ENCODE data around the gene LAMP1.
"Not testable (repeated sequence)": the region's sequence is repeated elsewhere in the genome, so short reads cannot be mapped to it uniquely, and the experiment has no call there.

Gene LAMP1

DNA sequence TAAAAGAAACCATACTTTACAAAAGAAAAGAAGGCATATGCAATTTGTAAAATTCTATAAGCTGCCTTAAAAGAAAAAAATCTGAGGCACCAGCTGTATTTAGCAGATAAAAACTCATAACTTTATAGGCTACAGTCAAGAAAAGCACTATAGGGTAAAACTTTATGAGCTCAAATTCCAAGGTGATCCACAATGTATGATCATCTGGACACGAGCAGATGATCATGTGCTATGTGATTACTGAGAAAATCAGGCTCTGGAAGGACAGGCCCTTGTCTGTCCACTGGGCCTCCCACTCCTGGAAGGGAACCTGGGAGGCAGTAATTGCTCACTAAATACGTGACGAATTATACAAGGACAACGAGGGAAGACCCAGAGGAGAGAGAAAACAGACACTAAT, 59.6 kb downstream of the LAMP1 start:
- no peak for DNase-seq (ENCODE audit: low read depth)

- no peak for DNase-seq (ENCODE audit: low read depth)
These were observed 60.5 kb downstream of the LAMP1 start for GRCh38 chr13:113357529-113357928.

DNA sequence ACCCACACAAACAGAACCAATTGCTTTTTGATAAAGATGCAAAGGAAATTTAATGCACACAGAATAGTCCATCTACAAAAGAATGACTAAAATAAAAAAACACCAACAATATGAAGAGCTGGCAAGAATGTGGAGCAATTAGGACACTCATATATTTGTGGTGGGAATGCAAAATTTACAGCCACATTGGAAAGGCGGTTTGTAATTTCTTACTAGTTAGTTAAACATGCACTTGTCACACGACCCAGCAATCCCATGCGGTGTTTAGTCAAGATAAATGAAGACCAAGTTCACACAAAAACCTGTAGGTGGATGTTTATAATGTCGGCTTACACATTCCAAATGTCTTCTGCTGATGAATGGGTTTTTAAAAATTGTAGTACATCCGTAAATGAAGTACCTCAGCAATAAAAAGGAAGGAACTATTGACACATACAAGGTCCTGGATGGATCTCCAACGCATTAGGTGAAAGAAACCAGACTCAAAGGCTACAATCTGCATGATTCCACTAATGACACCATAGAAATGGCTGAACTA, 61.7 kb downstream of the LAMP1 start:
- DNase-seq (ENCODE audit: low read depth) = no peak

DNA sequence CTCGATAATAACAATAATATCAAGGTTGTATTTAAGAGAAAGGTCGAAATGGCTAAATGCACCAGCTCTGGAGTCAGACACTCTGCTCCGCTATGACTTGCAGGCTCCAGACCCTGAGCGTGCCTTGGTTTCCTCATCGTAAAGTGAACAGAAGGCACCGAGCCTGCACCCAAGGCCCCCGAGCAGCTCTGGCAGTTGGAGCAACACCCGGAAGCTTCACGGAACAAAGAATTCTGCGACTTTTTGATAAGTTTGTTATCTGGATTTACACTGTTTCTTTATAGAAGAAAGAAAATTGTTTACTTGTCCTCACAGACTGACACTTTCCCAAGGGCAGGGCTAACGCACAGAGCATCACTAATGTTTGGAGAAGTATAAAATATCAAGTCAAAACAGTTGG, 62.5 kb downstream of the LAMP1 start:
- no peak for DNase-seq (ENCODE audit: low read depth)

DNA sequence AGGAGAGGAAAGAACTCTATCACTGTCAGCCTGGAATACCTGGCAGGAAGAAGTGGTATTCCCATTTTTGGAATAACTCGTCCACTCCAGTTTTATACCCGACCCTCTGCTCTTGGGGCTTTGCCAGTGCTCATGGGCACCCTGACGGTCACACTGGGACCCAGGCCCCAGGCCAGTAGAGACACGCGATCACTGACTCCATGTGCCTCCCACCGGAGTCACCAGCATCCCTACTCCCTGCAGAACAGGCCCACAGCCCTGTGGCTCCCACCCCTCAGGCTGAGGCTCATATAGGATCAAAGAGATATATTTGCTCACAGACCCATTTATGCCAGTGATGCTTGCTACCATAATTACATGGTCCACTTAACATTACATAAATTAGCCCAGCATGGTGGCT, 63.4 kb downstream of the LAMP1 start:
- no peak for DNase-seq (ENCODE audit: low read depth)

DNA sequence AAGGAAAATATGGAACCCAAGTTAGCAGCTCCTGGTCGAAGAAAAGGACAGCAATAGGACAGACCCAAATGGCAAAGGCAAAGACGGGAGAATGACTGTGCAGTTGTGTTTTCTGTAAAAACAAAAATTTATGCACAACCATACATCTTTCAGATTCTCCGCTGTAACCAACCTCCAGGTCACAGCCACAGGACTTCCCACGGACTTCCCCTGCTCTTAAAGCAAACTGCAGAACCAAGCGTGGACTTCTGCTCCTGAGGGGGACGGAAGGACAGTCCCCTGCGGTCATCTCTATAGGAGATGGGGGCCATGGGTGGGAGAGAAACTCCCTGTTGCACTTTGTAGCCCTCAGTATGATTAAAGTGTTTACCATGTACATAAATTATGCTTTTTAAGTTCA, 64.4 kb downstream of the LAMP1 start:
- DNase-seq (ENCODE audit: low read depth) = no peak

DNA sequence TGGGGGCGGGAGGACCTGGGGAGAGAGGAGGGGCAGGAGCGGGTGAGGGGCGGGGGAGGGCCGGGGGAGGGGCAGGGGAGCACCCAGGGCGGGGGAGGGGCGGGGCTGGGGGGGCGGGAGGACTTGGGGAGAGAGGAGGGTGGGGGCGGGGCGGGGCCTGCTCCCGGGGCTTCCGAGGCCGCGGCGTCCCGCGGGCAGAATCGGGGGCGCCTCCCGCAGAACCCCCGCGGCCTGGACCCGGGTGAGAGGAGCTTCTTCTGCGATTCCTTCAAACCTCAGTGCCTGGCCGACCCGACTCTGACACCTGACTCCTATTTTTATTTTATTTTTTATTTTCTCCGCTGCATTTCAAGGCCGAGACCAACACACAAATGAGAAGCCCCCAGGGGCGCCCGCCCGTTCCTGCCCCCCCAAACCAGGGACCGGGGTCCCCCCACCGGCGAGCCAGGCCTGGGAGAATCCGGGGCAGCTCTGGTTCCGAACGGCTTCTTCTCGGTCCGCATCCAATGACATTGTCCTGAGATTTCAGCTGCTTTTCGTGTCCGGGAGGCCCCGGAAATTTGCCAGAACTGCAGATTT, 67.4 kb downstream of the LAMP1 start:
- no peak for DNase-seq (ENCODE audit: low read depth)

DNA sequence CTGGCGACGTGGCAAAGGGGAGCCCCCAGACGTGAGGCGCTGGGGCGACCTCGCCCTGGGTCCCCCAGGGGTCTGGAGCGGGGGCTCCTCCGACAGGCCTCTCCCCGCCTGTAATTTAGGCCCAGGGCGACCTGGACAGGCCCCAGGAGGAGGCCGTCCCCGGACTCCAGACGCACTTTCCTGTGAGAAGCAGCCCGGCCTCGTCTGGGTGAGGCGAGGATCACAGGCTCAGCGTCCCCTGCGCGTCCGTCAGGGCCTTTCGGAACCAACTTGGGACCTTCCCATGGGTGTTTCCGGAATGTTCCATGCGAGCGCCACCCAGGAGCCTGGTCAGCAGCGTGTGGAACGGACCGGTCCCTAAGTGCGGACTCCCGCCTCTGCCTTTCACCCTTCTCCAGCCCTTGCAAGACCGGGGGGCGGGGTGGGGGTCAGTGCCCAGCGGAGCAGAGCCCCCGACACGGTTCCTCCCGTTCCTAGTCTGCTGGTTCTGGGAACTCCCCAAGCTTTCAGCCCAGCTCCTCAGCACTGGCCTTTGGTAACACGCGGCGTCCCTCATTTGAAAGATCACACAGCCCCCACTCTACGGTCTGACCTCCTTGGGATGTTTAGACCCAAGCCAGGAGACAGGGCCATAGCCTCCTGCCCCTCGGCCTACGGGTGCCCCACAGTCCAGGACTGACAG, 68.0 kb downstream of the LAMP1 start:
- no peak for DNase-seq (ENCODE audit: low read depth)

DNA sequence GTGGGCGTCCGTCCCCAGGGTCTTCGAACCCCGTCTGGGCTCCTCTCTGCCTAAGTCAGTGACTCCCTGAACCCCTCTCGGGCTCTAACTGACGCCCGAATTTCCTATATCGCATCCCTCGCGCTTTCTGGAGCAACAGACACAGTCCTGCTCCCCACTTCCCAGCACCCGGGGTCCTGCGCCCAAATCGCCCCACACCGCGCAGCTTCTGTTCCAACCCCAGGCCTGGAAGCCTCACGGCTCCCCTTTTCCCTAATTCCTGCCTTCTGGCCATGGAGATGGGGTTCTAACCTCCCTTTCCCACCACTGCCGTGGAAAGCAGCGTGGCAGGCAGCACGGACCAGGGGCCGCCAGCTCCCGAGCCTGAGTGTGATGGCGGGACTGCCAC, 68.5 kb downstream of the LAMP1 start:
- no peak for DNase-seq (ENCODE audit: low read depth)

DNA sequence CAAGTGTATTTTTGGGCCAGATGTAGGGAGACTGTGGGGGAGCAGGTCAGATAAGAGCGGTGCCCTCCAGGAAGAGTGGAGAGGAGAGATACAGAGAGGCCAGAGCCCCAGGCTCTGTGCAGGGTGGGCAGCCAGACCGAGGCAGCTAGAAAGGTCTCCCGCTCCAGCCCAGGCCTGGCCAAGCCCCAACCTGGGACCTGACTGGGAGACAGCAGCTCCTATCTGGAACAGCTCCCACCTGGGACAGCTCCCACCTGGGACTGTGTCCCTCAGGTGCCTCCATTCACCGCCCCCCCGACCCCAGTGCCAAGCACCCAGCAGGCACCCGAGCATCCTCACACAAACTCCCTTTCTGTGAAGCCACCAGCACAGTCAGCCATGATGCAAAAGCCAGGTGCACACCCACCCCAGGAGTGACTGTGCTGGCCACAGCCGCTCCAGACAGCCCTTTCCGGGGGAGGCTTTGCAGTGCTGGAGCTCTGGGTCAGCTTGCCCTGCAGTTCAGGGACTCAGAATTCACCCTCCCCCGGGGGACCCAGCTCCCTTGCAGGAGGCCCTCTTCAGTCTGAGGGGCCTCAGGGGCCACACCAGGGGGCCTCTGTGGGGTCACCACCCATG, 69.0 kb downstream of the LAMP1 start:
- no peak for DNase-seq (ENCODE audit: low read depth)

GRCh38 chr13:113367020-113367560, 70.1 kb downstream of the LAMP1 start:
- no peak for DNase-seq (ENCODE audit: low read depth)

GRCh38 chr13:113367771-113368170, 70.7 kb downstream of the LAMP1 start:
- DNase-seq (ENCODE audit: low read depth) = no peak

DNA sequence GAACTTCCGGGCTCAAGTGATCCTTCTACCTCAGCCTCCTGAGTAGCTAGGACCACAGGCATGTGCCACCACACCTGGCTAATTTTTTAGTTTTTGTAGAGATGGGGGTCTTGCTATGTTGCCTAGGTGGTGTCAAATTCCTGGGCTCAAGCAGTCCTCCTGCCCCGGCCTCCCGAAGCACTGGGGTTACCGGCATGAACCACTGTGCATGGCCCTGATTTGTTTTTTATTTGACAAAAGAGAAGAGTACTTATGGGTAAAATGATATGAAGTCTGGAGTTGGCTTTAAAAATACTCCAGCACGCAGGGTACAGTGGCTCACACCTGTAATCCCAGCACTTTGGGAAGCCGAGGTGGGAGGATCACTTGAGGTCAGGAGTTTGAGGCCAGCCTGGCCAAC, 71.3 kb downstream of the LAMP1 start:
- DNase-seq (ENCODE audit: low read depth) = not testable (repeated sequence)

- no peak for DNase-seq (ENCODE audit: low read depth)
These were observed 72.2 kb downstream of the LAMP1 start for GRCh38 chr13:113369189-113369588.

DNA sequence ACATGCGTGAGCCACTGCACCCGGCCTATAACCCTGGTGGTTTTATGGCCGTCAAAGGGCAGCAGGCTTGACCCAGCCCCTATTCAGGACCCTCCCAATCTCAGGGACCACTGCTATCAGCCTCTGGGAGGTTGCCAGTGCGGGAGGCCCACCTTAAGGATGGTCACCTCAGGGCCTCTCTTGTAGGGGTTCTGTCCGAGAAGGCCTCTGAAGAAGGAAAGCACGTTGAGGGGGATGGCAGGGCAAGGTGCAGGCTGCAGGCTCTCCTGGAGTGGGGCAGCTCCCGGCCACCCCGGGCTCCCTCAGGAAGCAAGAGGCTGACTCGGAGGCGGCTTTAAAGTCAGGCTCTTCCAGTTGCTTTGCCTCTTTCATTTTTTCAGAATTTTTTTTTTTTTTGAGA, 72.8 kb downstream of the LAMP1 start:
- DNase-seq (ENCODE audit: low read depth) = no peak

GRCh38 chr13:113371061-113371460, 74.0 kb downstream of the LAMP1 start:
- DNase-seq (ENCODE audit: low read depth) = no peak

DNA sequence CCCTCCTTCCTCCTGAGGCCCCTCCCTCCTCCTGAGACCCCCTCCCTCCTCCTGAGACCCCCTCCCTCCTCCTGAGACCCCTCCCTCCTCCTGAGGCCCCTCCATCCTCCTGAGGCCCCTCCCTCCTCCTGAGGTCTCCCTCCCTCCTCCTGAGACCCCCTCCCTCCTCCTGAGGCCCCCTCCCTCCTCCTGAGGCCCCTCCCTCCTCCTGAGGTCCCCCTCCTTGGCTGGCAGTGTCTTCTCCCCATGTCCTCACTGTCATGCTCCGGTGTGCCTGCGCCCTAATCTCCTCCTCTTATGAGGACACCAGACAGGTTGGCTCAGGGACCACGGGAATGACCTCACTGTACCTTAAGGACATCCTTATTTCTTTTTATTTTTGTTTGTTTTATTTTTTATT, 74.7 kb downstream of the LAMP1 start:
- DNase-seq (ENCODE audit: low read depth) = not testable (repeated sequence)

Data from stimulated activated CD8-positive, alpha-beta memory T cell treated with anti-CD3 and anti-CD28 coated beads, Interleukin-12 subunit alpha, Interleukin-12 subunit beta, amount 100 ng/mL, for 1 hour (primary cell).